KOPT-K1 (cell line): ENCODE measurements around the gene MIP.
"Not testable (repeated sequence)": the region's sequence is repeated elsewhere in the genome, so short reads cannot be mapped to it uniquely, and the experiment has no call there.

Experiments
- H3K27ac ChIP-seq: fragments of 200-600 bp; sonication (generic); 2 replicates; pipeline ENCODE4 v1.5.1; 2016; ENCODE audit warnings: antibody characterized with exemption, mild to moderate bottlenecking, low read depth, low read length; ENCODE audit not compliant: poor library complexity, severe bottlenecking
- H3K36me3 ChIP-seq: fragments of 200-600 bp; sonication (generic); 2 replicates; pipeline ENCODE4 v1.5.1; 2017; ENCODE audit warnings: antibody characterized with exemption, mild to moderate bottlenecking, low read length, moderate library complexity; ENCODE audit not compliant: insufficient read depth
- H3K9me3 ChIP-seq: fragments of 200-600 bp; sonication (generic); 2 replicates; pipeline ENCODE4 v1.5.1; 2017; ENCODE audit warnings: antibody characterized with exemption, low read length, mild to moderate bottlenecking; ENCODE audit not compliant: insufficient read depth, poor library complexity, severe bottlenecking

MIP gene

DNA sequence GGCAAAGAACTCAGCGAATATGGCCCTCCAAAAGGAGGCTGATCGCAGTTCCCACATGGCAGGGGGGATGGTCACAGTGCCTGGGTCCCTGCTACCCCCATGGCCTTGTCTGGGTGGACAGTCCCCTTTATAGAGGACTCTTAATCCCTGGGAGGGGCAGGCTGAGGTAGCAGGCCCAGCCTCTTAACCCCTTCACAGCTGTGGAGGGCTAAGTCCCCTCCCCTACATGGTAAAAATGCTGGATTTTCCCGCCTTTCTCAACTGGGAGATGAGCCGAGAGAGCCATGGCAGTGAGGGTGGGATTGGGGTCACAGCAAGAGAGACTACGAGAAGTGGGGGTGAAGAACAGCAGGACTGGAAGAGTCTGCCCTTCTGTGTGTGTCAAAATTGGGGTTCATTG is at the start of gene MIP:
Gene MIP, minus strand, starts transcription at position 101 of the 400 bp plus-strand sequence. Its CDS starts 44 bp downstream, at position 57.
- no peaks in the 10 kb centered on the region for H3K36me3 ChIP-seq
- no peak within 1 kb of the TSS for H3K27ac ChIP-seq
- H3K9me3 ChIP-seq: no peaks in the 10 kb centered on the region

DNA sequence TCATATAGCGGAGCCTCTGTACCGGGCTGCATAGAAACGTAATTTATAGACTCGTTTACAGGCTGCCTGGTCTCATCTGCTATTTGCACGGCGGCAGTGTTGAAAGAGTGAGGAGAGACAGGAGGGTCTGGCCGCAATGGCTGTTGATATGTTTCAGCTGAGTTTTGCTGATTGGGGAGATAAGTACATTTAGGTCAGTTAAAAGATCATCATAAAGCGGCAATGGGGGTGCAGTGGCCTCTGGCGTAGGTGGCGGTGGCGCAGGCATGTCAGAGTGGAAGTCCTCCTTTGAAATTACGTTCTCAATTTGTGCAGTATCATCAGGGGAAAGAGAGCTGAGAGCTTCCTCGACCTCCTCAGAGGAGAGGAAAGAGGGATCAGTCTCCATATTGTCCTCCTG is 45.4 kb upstream of the MIP start:
- not testable (repeated sequence) for H3K27ac ChIP-seq, H3K36me3 ChIP-seq, H3K9me3 ChIP-seq

DNA sequence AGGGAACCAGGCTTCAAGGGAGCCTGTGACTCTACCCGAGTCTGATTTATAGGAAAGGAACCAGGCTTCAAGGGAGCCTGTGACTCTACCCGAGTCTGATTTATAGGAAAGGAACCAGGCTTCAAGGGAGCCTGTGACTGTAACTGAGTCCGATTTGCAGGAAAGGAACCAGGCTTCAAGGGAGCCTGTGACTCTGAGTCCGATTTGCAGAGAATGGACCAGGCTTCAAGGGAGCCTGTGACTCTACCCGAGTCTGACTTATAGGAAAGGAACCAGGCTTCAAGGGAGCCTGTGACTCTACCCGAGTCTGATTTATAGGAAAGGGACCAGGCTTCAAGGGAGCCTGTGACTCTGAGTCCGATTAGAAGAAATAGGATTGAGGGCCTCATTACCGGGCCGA is 45.0 kb upstream of the MIP start:
- not testable (repeated sequence) for H3K9me3 ChIP-seq, H3K27ac ChIP-seq, H3K36me3 ChIP-seq

DNA sequence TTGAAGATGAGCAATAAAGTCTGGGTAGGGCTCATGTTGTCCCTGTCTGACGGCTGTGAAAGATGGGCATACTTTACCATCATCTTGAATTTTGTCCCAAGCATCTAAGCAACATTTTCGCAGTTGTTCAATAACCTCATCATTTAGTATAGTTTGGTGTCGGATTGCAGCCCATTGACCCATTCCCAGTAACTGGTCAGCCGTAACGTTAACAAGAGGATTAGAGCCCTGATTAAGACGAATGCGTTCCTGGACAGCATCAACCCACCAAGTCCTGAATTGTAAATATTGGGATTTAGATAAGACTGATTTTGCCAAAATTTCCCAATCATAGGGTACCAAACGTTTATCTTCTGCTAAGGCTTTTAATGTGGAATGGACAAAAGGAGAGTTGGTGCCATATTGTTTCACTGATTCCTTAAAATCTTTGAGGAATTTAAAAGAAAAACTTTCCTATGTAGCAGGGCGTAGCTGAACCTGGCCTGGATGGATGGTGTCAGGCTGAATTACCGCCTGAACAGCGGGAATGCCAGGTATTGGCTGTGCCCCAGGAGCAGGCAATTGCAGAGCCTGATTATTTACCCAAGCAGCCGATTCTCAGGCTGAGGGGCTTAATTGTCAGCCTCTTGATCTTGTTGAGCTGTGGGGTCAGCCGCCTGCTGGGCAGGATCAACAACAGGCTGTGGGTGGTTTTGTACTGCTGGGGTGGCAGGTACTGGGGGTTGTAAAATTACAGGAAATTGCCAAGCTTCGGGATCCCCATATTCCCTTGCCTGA is 43.9 kb upstream of the MIP start:
- peaks cover 21% of the 10 kb centered on the region for H3K9me3 ChIP-seq
- not testable (repeated sequence) for H3K27ac ChIP-seq, H3K36me3 ChIP-seq

DNA sequence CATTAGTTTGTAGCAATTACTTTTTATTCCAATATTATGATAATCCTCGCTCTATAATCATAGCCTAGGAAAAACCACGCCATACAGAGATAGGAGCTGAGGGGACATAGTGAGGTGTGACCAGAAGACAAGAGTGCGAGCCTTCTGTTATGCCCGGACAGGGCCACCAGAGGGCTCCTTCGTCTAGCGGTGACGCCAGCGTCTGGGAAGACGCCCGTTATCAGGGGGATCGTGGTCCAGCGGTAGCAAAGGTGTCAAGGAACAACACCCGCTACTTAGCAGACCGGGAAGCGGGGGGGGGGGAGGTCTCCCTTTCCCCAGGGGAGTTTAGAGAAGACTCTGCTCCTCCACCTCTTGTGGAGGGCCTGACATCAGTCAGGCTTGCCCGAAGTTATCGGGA is 42.2 kb upstream of the MIP start:
- not testable (repeated sequence) for H3K36me3 ChIP-seq, H3K27ac ChIP-seq
- peaks cover 21% of the 10 kb centered on the region for H3K9me3 ChIP-seq

DNA sequence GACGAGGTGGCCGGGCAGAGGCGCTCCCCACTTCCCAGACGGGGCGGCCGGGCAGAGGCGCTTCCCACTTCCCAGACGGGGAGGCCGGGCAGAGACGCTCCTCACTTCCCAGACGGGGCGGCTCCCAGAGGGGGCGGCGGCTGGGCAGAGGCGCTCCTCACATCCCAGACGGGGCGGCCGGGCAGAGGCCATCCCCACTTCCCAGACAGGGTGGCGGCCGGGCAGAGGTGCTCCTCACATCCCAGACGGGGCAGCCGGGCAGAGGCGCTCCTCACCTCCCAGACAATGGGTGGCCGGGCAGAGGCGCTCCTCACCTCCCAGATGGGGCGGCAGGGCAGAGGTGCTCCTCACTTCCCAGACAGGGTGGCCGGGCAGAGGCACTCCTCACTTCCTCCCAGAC is 40.0 kb upstream of the MIP start:
- not testable (repeated sequence) for H3K36me3 ChIP-seq, H3K27ac ChIP-seq
- H3K9me3 ChIP-seq: peaks cover 21% of the 10 kb centered on the region

DNA sequence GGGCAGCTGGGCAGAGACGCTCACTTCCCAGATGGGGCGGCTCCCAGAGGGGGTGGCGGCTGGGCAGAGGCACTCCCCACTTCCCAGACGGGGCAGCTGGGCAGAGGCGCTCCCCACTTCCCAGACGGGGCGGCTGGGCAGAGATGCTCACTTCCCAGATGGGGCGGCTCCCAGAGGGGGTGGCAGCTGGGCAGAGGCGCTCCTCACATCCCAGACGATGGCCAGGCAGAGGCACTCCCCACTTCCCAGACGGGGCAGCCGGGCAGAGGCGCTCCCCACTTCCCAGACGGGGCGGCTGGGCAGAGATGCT is 39.6 kb upstream of the MIP start:
- peaks cover 21% of the 10 kb centered on the region for H3K9me3 ChIP-seq
- H3K27ac ChIP-seq, H3K36me3 ChIP-seq: not testable (repeated sequence)

DNA sequence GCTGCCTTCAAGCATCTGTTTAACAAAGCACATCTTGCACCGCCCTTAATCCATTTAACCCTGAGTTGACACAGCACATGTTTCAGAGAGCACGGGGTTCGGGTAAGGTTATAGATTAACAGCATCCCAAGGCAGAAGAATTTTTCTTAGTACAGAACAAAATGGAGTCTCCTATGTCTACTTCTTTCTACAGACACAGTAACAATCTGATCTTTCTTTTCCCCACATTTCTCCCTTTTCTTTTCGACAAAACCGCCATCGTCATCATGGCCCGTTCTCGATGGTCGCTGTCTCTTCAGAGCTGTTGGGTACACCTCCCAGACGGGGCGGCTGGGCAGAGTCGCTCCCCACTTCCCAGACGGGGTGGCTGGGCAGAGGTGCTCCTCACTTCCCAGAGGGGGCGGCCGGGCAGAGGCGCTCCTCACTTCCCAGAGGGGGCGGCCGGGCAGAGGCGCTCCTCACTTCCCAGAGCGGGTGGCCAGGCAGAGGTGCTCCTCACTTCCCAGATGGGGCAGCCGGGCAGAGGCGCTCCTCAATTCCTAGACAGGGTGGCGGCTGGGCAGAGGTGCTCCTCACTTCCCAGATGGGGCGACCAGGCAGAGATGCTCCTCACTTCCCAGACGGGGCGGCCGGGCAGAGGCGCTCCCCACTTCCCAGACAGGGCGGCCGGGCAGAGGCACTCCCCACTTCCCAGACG is 39.1 kb upstream of the MIP start:
- not testable (repeated sequence) for H3K27ac ChIP-seq, H3K36me3 ChIP-seq
- peaks cover 21% of the 10 kb centered on the region for H3K9me3 ChIP-seq

DNA sequence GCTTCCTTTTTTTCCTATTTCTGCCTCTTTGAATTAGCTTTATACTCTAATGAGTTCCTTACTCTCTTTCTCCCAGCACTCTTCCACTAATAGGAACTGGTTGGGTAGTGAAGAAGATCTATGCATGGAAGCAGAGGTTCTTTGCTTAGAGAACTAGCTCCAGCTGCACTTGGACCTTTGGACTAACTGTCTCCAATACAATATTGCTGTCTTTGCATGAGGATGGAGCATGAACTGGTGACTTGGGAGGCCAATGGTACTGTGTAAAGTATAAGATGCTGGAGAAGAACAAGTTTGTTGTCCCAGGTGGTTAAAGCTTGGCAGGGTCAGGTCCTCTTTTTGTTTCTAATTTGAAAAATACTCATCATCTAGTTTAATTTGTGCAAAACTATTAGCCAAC is 35.9 kb upstream of the MIP start:
- peaks cover 20% of the 10 kb centered on the region for H3K9me3 ChIP-seq
- no peak overlapping the region for H3K27ac ChIP-seq
- no peaks in the 10 kb centered on the region for H3K36me3 ChIP-seq

DNA sequence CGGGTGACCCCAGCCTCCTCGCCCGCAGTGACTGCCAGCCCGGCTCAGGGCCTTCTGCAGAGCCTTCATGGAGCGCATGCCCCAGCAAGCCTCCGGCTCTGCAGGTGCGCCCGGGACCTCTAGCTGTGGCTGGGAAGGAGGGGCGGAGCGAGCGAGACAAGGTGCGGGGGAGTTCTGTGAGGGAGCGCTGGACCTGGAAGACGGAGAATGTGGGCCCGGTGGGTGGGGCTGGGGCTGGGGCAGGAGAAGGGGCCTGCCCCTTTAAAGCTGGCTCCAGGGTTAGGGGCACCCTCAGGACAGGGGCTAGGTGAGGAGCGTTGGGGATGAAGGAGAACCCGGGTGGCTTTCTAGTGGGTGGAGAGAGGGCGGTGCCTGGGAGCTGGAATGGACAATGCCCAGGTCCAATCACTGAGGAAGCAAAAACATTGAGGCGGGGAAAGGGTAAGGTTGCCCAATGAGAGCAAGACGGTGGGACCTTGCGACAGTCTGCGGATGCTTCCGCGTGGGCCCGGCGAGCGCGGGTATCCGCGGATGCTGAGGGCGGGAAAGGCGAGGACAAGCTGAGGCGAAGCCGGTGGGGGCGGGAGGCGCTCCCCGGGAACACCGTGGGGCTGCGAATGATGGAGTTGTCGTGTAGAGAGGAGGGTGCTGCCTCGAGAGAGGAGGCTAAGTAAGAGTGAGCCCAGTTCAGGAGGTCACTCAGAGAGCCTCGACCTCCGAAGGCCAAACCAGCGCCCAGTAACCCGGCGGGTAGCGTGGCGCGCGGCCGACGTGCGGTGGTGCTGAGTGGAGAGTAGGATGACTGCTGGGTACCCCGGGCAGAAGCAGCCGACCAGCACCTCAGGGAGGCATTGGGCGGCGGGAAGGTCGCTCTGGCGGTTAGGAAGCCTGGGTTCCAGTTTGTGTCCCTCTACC is 33.8 kb upstream of the MIP start, which contains the start of gene GLS2:
Gene GLS2, minus strand, starts transcription at position 121 of the 915 bp plus-strand sequence. Its CDS starts 43 bp downstream, at position 78.
- Histone ChIP-seq H3K9me3 (no peaks in the 10 kb centered on the region), H3K36me3 (no peaks in the 10 kb centered on the region), H3K27ac (no peak within 1 kb of the TSS)

DNA sequence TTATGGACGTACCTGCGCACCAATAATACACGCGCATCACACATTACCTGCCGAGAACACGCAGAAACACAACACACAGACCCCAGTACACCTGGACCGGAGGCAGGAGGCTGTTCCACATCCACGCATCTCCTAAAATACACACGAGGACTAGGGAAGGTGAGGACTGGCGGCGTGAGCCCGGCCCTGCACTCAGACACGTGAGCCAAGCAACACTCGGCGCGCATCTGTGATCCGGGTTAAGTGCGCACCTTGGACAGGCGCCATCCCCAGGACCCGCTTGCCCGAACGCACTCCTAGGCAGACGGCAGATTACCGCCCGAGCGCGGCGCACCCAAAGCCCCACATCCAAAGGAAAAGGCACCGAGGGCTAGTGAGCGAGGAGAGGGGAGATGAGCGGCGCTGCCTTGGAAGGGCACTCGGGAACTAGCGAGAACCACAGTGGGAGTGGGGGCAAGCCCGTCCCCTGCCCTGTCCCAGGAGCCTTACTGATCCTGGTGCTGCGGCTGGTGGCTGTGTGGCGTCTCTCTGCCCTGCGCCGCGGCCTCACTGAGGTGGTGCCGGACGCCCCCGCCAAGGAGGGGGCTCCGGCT is 33.1 kb upstream of the MIP start:
- H3K27ac ChIP-seq: no peak overlapping the region
- no peaks in the 10 kb centered on the region for H3K36me3 ChIP-seq
- no peaks in the 10 kb centered on the region for H3K9me3 ChIP-seq

DNA sequence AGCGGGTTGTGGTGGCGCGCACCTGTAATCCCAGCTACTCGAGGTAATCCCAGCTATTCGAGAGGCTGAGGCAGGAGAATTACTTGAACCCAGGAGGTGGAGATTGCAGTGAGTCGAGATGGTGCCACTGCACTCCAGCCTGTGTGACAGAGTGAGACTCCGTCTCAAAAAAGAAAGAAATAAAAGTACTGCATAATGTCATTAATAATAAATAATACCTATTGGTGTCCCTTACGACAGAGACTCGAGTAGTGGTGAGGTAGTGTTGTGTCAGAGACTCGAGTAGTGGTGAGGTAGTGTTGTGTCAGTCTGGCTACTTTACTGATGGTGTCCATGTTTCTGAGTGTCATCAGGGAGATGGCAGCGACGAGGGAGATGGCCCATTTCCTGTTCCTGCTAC is 32.2 kb upstream of the MIP start:
- Histone ChIP-seq H3K36me3 (no peaks in the 10 kb centered on the region), H3K27ac (no peak overlapping the region)

DNA sequence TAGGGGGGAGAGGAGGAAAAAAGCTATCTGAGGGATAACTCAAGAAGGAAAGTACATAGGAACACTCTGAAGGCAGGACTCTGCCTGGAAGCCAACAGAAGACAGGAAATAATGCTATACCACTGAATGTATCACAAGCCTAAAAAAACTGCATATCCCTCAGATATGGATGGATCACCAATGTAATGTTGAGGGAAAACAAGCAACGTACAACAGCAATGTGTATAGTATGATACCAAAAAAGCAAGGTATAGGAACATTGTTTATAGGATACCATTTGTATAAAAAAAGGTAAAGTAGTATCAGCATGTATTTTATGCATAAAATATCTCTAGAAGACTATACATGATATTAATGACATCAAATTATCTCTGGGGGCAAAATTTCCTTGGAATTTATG is 30.1 kb upstream of the MIP start:
- no peaks in the 10 kb centered on the region for H3K36me3 ChIP-seq
- H3K9me3 ChIP-seq: no peaks in the 10 kb centered on the region
- no peak overlapping the region for H3K27ac ChIP-seq

More for the DNA sequence above, 32.2 kb upstream of the MIP start:
- H3K9me3 ChIP-seq: no peaks in the 10 kb centered on the region

DNA sequence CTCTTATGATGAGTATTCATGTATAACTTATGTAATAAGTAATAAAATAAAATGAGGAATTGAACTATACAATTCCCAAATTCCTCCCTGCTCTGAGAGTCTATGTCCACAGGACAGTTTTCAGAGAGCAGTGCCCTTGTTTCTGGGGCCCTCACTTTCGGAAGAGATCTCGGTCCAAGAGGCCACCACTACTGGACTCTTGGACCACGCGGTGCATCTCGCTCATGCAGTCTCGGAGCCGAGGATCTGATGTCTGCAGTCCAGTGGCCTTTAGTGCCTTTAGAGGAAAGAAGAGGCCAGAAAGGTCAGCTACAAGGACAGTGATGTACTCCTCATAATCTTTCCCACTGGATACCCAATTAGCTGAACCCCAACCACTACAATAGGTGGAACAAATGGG is 25.2 kb upstream of the MIP start:
- H3K27ac ChIP-seq: no peak overlapping the region
- H3K9me3 ChIP-seq: no peaks in the 10 kb centered on the region
- no peaks in the 10 kb centered on the region for H3K36me3 ChIP-seq
